GM23338 (cell line): Measurements from ENCODE around the gene PRDM11. TPM values are rescaled to one million over a fixed set of nuclear protein-coding genes. Genes with fewer than 3 reads are reported as not detected.

Experiments used
- ATAC-seq: fragments of 200-7000 bp; cut with Tn5 transposase; 3 replicates; pipeline ENCODE4 v1.9.1; 2020
- DNase-seq: peaks from one replicate; pipeline ENCODE4 v3.0.0-alpha.2; 2015; ENCODE audit warnings: low spot score
- H2AFZ ChIP-seq: fragments of 200-600 bp; sonication (generic); 2 replicates; pipeline ENCODE4 v1.8.0; 2016; ENCODE audit warnings: antibody characterized with exemption, mild to moderate bottlenecking, moderate library complexity
- H3F3A ChIP-seq: fragments of 200-600 bp; sonication (generic); replicated peaks from 2 replicates; pipeline ENCODE4 v1.8.0; 2017; ENCODE audit warnings: antibody characterized with exemption, mixed run types, low read depth
- H3K27ac ChIP-seq: fragments of 200-600 bp; sonication (generic); 2 replicates; pipeline ENCODE4 v1.6.1; 2016; ENCODE audit warnings: low read depth
- H3K27me3 ChIP-seq: fragments of 200-600 bp; sonication (generic); 2 replicates; pipeline ENCODE4 v1.8.0; 2016; ENCODE audit warnings: mild to moderate bottlenecking, mixed run types, moderate library complexity; ENCODE audit not compliant: insufficient read depth
- H3K36me3 ChIP-seq: fragments of 200-600 bp; sonication (generic); 2 replicates; pipeline ENCODE4 v1.8.0; 2016; ENCODE audit warnings: mild to moderate bottlenecking; ENCODE audit not compliant: insufficient read depth
- H3K4me1 ChIP-seq: fragments of 200-600 bp; sonication (generic); 2 replicates; pipeline ENCODE4 v1.8.0; 2016; ENCODE audit warnings: mild to moderate bottlenecking, moderate library complexity; ENCODE audit not compliant: insufficient read depth
- H3K4me2 ChIP-seq: fragments of 200-600 bp; sonication (generic); 2 replicates; pipeline ENCODE4 v1.7.1; 2017; ENCODE audit warnings: mixed run types
- H3K4me3 ChIP-seq: fragments of 200-600 bp; sonication (generic); 2 replicates; pipeline ENCODE4 v1.6.1; 2016; ENCODE audit warnings: mixed run types
- H3K79me2 ChIP-seq: fragments of 200-600 bp; sonication (generic); replicated peaks from 2 replicates; pipeline ENCODE4 v1.8.0; 2017; ENCODE audit warnings: mild to moderate bottlenecking; ENCODE audit not compliant: insufficient read depth
- H3K9me2 ChIP-seq: fragments of 200-600 bp; sonication (generic); 2 replicates; pipeline ENCODE4 v1.8.0; 2017; ENCODE audit not compliant: insufficient read depth
- H4K20me1 ChIP-seq: fragments of 200-600 bp; sonication (generic); replicated peaks from 2 replicates; pipeline ENCODE4 v1.8.0; 2017; ENCODE audit warnings: mild to moderate bottlenecking; ENCODE audit not compliant: insufficient read depth
- H3K27ac Mint-ChIP-seq: 2 replicates; pipeline ENCODE4 v1.8.0; 2020; ENCODE audit warnings: inconsistent platforms, mild to moderate bottlenecking, moderate library complexity, mixed read lengths
- H3K27me3 Mint-ChIP-seq: 3 replicates; pipeline ENCODE4 v1.8.0; 2022; ENCODE audit warnings: low read depth, mild to moderate bottlenecking, moderate library complexity, mixed read lengths, inconsistent platforms; ENCODE audit not compliant: insufficient read depth, poor library complexity
- H3K36me3 Mint-ChIP-seq: 3 replicates; pipeline ENCODE4 v1.8.0; 2021; ENCODE audit warnings: low read depth, mild to moderate bottlenecking, inconsistent platforms, moderate library complexity, mixed read lengths
- H3K4me1 Mint-ChIP-seq: 3 replicates; pipeline ENCODE4 v1.8.0; 2020; ENCODE audit warnings: mild to moderate bottlenecking, inconsistent platforms, mixed read lengths
- H3K4me3 Mint-ChIP-seq: 3 replicates; pipeline ENCODE4 v1.8.0; 2021; ENCODE audit warnings: moderate library complexity, mild to moderate bottlenecking, inconsistent platforms, mixed read lengths
- H3K9me3 Mint-ChIP-seq: 3 replicates; pipeline ENCODE4 v1.8.0; 2020; ENCODE audit warnings: moderate library complexity, mild to moderate bottlenecking, inconsistent platforms, mixed read lengths
- EZH2 ChIP-seq: fragments of 200-600 bp; sonication (generic); IDR thresholded peaks from one replicate; pipeline ENCODE4 v1.8.0; 2017; ENCODE audit warnings: antibody characterized with exemption, mild to moderate bottlenecking, low read depth; ENCODE audit not compliant: unreplicated experiment
- EZH2phosphoT487 ChIP-seq: fragments of 200-600 bp; sonication (generic); IDR thresholded peaks from one replicate; pipeline ENCODE4 v1.8.1; 2018; ENCODE audit warnings: antibody characterized with exemption; ENCODE audit not compliant: unreplicated experiment
- polyA plus RNA-seq: library from polyadenylated mRNA; unstranded; fragments of >200 nt; fragmentation: Nextera tagmentation; extraction: Ambion mirVana; gene quantifications from 2 replicates; pipeline ENCODE4 v1.2.1, GENCODE V29; 2016
- total RNA-seq: library from RNA; depleted of rRNA; stranded (reverse); fragments of >200 nt; shearing (Covaris generic); gene quantifications from 2 replicates; pipeline ENCODE4 v1.2.3, GENCODE V29; 2014
- TF ChIP-seq, protein P1 (sequence below): fragments of 250-450 bp; sonication (Bioruptor Pico); IDR thresholded peaks from 2 replicates; pipeline ENCODE4 v1.5.0; 2020; ENCODE audit warnings: mild to moderate bottlenecking, moderate library complexity
- TF ChIP-seq, protein P2 (sequence below): IDR thresholded peaks from one replicate; pipeline ENCODE4 v1.6.1; 2018; ENCODE audit warnings: antibody characterized with exemption; ENCODE audit not compliant: unreplicated experiment
- TF ChIP-seq, protein P3 (sequence below), 2 experiments: fragments of 200-600 bp in 1 of 2; sonication (generic) in 1 of 2; conservative IDR thresholded peaks; 2 replicates each; pipeline versions ENCODE4 v1.5.1 to v1.6.1; 2016 to 2017; ENCODE audit warnings: antibody characterized with exemption in 2 of 2, low read depth in 2 of 2, mild to moderate bottlenecking in 2 of 2, moderate library complexity in 1 of 2

PRDM11 gene
- total and polyA plus RNA-seq, 2 experiments from 2014 or later = 0.97 to 10.4 TPM

DNA sequence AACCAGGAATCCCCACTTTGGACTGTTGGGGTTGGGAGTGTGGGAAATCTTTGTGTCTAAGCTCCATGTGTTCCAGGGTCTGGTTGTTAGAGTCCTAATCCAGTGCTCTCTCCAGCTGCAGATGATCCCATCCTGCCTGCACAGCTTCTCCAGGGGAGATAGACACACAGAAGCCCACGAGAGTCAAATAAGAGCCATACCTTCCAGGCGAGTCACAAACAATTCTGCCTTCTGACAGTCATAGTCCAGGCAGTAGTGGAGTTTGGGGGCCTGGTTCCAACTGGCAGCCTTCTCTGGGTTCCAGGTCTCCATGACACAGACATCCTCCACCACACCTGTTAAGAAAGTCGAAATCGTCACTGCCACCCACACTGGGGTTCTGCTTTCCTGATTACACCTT, 107.6 kb downstream of the PRDM11 start:
- H3K4me3 ChIP-seq = no peak overlapping the region
- no peaks in the 10 kb centered on the region for H3K9me2 ChIP-seq
- no peak overlapping the region for H3K27ac ChIP-seq
- no peaks in the 10 kb centered on the region; the same call in 1 of the 2 replicates for H3K36me3 ChIP-seq
- H3K4me1 ChIP-seq = peaks cover 3% of the 10 kb centered on the region; the same call in 1 of the 2 replicates
- H3K79me2 ChIP-seq = no peaks in the 10 kb centered on the region
- Mint-ChIP-seq H3K4me3 (no peak overlapping the region), H3K4me1 (peaks cover 2% of the 10 kb centered on the region; the same call in 2 of the 3 replicates), H3K27me3 (peaks cover 9% of the 10 kb centered on the region), H3K27ac (no peak overlapping the region), H3K9me3 (no peaks in the 10 kb centered on the region; the same call in 2 of the 3 replicates), H3K36me3 (no peaks in the 10 kb centered on the region)
- no peaks in the 10 kb centered on the region for H3K27me3 ChIP-seq
- DNase-seq (no peak), ATAC-seq (no peak)
- no peaks in the 10 kb centered on the region for H4K20me1 ChIP-seq
- no peak overlapping the region for H3K4me2 ChIP-seq
- H2AFZ ChIP-seq = no peak overlapping the region
- H3F3A ChIP-seq = no peaks in the 10 kb centered on the region
- TF ChIP-seq, protein P1, sequence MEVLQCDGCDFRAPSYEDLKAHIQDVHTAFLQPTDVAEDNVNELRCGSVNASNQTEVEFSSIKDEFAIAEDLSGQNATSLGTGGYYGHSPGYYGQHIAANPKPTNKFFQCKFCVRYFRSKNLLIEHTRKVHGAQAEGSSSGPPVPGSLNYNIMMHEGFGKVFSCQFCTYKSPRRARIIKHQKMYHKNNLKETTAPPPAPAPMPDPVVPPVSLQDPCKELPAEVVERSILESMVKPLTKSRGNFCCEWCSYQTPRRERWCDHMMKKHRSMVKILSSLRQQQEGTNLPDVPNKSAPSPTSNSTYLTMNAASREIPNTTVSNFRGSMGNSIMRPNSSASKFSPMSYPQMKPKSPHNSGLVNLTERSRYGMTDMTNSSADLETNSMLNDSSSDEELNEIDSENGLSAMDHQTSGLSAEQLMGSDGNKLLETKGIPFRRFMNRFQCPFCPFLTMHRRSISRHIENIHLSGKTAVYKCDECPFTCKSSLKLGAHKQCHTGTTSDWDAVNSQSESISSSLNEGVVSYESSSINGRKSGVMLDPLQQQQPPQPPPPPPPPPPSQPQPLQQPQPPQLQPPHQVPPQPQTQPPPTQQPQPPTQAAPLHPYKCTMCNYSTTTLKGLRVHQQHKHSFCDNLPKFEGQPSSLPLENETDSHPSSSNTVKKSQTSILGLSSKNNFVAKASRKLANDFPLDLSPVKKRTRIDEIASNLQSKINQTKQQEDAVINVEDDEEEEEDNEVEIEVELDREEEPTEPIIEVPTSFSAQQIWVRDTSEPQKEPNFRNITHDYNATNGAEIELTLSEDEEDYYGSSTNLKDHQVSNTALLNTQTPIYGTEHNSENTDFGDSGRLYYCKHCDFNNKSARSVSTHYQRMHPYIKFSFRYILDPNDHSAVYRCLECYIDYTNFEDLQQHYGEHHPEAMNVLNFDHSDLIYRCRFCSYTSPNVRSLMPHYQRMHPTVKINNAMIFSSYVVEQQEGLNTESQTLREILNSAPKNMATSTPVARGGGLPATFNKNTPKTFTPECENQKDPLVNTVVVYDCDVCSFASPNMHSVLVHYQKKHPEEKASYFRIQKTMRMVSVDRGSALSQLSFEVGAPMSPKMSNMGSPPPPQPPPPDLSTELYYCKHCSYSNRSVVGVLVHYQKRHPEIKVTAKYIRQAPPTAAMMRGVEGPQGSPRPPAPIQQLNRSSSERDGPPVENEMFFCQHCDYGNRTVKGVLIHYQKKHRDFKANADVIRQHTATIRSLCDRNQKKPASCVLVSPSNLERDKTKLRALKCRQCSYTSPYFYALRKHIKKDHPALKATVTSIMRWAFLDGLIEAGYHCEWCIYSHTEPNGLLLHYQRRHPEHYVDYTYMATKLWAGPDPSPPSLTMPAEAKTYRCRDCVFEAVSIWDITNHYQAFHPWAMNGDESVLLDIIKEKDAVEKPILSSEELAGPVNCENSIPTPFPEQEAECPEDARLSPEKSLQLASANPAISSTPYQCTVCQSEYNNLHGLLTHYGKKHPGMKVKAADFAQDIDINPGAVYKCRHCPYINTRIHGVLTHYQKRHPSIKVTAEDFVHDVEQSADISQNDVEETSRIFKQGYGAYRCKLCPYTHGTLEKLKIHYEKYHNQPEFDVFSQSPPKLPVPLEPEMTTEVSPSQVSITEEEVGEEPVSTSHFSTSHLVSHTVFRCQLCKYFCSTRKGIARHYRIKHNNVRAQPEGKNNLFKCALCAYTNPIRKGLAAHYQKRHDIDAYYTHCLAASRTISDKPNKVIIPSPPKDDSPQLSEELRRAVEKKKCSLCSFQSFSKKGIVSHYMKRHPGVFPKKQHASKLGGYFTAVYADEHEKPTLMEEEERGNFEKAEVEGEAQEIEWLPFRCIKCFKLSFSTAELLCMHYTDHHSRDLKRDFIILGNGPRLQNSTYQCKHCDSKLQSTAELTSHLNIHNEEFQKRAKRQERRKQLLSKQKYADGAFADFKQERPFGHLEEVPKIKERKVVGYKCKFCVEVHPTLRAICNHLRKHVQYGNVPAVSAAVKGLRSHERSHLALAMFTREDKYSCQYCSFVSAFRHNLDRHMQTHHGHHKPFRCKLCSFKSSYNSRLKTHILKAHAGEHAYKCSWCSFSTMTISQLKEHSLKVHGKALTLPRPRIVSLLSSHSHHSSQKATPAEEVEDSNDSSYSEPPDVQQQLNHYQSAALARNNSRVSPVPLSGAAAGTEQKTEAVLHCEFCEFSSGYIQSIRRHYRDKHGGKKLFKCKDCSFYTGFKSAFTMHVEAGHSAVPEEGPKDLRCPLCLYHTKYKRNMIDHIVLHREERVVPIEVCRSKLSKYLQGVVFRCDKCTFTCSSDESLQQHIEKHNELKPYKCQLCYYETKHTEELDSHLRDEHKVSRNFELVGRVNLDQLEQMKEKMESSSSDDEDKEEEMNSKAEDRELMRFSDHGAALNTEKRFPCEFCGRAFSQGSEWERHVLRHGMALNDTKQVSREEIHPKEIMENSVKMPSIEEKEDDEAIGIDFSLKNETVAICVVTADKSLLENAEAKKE (CRISPR knock-in tag) = no peak
- TF ChIP-seq EZH2 (no peak), EZH2phosphoT487 (no peak)
- TF ChIP-seq, protein P2, sequence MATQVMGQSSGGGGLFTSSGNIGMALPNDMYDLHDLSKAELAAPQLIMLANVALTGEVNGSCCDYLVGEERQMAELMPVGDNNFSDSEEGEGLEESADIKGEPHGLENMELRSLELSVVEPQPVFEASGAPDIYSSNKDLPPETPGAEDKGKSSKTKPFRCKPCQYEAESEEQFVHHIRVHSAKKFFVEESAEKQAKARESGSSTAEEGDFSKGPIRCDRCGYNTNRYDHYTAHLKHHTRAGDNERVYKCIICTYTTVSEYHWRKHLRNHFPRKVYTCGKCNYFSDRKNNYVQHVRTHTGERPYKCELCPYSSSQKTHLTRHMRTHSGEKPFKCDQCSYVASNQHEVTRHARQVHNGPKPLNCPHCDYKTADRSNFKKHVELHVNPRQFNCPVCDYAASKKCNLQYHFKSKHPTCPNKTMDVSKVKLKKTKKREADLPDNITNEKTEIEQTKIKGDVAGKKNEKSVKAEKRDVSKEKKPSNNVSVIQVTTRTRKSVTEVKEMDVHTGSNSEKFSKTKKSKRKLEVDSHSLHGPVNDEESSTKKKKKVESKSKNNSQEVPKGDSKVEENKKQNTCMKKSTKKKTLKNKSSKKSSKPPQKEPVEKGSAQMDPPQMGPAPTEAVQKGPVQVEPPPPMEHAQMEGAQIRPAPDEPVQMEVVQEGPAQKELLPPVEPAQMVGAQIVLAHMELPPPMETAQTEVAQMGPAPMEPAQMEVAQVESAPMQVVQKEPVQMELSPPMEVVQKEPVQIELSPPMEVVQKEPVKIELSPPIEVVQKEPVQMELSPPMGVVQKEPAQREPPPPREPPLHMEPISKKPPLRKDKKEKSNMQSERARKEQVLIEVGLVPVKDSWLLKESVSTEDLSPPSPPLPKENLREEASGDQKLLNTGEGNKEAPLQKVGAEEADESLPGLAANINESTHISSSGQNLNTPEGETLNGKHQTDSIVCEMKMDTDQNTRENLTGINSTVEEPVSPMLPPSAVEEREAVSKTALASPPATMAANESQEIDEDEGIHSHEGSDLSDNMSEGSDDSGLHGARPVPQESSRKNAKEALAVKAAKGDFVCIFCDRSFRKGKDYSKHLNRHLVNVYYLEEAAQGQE = no peak
- TF ChIP-seq, protein P3, sequence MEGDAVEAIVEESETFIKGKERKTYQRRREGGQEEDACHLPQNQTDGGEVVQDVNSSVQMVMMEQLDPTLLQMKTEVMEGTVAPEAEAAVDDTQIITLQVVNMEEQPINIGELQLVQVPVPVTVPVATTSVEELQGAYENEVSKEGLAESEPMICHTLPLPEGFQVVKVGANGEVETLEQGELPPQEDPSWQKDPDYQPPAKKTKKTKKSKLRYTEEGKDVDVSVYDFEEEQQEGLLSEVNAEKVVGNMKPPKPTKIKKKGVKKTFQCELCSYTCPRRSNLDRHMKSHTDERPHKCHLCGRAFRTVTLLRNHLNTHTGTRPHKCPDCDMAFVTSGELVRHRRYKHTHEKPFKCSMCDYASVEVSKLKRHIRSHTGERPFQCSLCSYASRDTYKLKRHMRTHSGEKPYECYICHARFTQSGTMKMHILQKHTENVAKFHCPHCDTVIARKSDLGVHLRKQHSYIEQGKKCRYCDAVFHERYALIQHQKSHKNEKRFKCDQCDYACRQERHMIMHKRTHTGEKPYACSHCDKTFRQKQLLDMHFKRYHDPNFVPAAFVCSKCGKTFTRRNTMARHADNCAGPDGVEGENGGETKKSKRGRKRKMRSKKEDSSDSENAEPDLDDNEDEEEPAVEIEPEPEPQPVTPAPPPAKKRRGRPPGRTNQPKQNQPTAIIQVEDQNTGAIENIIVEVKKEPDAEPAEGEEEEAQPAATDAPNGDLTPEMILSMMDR (conservative IDR thresholded peaks at IDR 0.05; ENCODE audit: low read depth in 2 of 2) = no peak
